SK-N-SH treated with all-trans-retinoic acid at 6 μM for 48 hours (cell line): ENCODE data around the gene RABGAP1L.

ENCODE experiments used
- ARNTL ChIP-seq: fragments of 450-650 bp; formaldehyde crosslinking; IDR thresholded peaks from 2 replicates; pipeline ENCODE4 v1.5.0; 2020; ENCODE audit warnings: low read depth, mild to moderate bottlenecking, moderate library complexity, borderline replicate concordance
- ESRRG ChIP-seq: fragments of 250-450 bp; sonication (Bioruptor Pico); IDR thresholded peaks from 2 replicates; pipeline ENCODE4 v1.6.1; 2021; ENCODE audit warnings: mild to moderate bottlenecking
- GLIS3 ChIP-seq: fragments of 250-450 bp; sonication (Bioruptor Pico); IDR thresholded peaks from 2 replicates; pipeline ENCODE4 v1.5.0; 2020; ENCODE audit warnings: mild to moderate bottlenecking, moderate library complexity
- ZFP30 ChIP-seq: fragments of 450-650 bp; formaldehyde crosslinking; IDR thresholded peaks from 2 replicates; pipeline ENCODE4 v1.5.0; 2022; ENCODE audit warnings: mild to moderate bottlenecking, moderate library complexity
- ZNF565 ChIP-seq: fragments of 450-650 bp; formaldehyde crosslinking; conservative IDR thresholded peaks from 2 replicates; pipeline ENCODE4 v1.5.0; 2020; ENCODE audit warnings: low read depth, mild to moderate bottlenecking, moderate library complexity
- TF ChIP-seq, protein P1 (sequence below): fragments of 250-450 bp; sonication (Bioruptor Pico); IDR thresholded peaks from 2 replicates; pipeline ENCODE4 v1.8.0; 2020; ENCODE audit warnings: mild to moderate bottlenecking, moderate library complexity, borderline replicate concordance
- TF ChIP-seq, protein P2 (sequence below): fragments of 250-450 bp; sonication (Bioruptor Pico); IDR thresholded peaks from 2 replicates; pipeline ENCODE4 v1.5.0; 2020; ENCODE audit warnings: mild to moderate bottlenecking, moderate library complexity

GRCh38 chr1:174870319-174870718 lies 711.0 kb downstream of the RABGAP1L start:
- TF ChIP-seq ZNF565 (no peak), ZFP30 (CRISPR knock-in tag) (no peak), ARNTL (CRISPR knock-in tag) (no peak), GLIS3 (CRISPR knock-in tag) (no peak), ESRRG (no peak)
- TF ChIP-seq, protein P1, sequence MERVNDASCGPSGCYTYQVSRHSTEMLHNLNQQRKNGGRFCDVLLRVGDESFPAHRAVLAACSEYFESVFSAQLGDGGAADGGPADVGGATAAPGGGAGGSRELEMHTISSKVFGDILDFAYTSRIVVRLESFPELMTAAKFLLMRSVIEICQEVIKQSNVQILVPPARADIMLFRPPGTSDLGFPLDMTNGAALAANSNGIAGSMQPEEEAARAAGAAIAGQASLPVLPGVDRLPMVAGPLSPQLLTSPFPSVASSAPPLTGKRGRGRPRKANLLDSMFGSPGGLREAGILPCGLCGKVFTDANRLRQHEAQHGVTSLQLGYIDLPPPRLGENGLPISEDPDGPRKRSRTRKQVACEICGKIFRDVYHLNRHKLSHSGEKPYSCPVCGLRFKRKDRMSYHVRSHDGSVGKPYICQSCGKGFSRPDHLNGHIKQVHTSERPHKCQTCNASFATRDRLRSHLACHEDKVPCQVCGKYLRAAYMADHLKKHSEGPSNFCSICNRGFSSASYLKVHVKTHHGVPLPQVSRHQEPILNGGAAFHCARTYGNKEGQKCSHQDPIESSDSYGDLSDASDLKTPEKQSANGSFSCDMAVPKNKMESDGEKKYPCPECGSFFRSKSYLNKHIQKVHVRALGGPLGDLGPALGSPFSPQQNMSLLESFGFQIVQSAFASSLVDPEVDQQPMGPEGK (CRISPR knock-in tag) = no peak
- TF ChIP-seq, protein P2, sequence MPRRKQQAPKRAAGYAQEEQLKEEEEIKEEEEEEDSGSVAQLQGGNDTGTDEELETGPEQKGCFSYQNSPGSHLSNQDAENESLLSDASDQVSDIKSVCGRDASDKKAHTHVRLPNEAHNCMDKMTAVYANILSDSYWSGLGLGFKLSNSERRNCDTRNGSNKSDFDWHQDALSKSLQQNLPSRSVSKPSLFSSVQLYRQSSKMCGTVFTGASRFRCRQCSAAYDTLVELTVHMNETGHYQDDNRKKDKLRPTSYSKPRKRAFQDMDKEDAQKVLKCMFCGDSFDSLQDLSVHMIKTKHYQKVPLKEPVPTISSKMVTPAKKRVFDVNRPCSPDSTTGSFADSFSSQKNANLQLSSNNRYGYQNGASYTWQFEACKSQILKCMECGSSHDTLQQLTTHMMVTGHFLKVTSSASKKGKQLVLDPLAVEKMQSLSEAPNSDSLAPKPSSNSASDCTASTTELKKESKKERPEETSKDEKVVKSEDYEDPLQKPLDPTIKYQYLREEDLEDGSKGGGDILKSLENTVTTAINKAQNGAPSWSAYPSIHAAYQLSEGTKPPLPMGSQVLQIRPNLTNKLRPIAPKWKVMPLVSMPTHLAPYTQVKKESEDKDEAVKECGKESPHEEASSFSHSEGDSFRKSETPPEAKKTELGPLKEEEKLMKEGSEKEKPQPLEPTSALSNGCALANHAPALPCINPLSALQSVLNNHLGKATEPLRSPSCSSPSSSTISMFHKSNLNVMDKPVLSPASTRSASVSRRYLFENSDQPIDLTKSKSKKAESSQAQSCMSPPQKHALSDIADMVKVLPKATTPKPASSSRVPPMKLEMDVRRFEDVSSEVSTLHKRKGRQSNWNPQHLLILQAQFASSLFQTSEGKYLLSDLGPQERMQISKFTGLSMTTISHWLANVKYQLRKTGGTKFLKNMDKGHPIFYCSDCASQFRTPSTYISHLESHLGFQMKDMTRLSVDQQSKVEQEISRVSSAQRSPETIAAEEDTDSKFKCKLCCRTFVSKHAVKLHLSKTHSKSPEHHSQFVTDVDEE (CRISPR knock-in tag) = no peak
